IMR-90 (cell line): ENCODE measurements around the gene RPA3. TPM values are rescaled to one million over a fixed set of nuclear protein-coding genes. Genes with fewer than 3 reads are reported as not detected.

Source experiments
- ATAC-seq: fragments of 200-7000 bp; cut with Tn5 transposase; 2 replicates; pipeline ENCODE4 v1.9.1; 2020; ENCODE audit warnings: low read depth, mild to moderate bottlenecking, moderate library complexity
- BruUV-seq: library from RNA; stranded (reverse); fragments of 400-500 nt; replicated peaks from 2 replicates; lab custom pipeline; 2021; lab: Mats Ljungman, UMichigan
- CTCF ChIA-PET: fragments of 300-600 bp; formaldehyde crosslinking; extraction: SDS; loops from one replicate; lab custom pipeline; 2021; ENCODE audit warnings: antibody characterized with exemption; lab: Yijun Ruan, JAX
- POLR2A ChIA-PET: fragments of 300-600 bp; sonication (Branson Sonifier 250); formaldehyde crosslinking; loops from one replicate; lab custom pipeline; 2022; ENCODE audit warnings: antibody characterized with exemption; ENCODE audit not compliant: unreplicated experiment; lab: Charles Lee
- DNase-seq: peaks from one replicate; pipeline ENCODE4 v3.0.0; 2013
- H2AFZ ChIP-seq: replicated peaks from 2 replicates; pipeline ENCODE3; 2013; ENCODE audit warnings: low read length, mild to moderate bottlenecking; ENCODE audit not compliant: poor library complexity
- H2AK5ac ChIP-seq: 2 replicates; pipeline ENCODE4 v1.6.1; 2013; ENCODE audit warnings: low read depth, low read length, inconsistent platforms
- H2AK9ac ChIP-seq: replicated peaks from 2 replicates; pipeline ENCODE3; 2013; ENCODE audit warnings: mild to moderate bottlenecking, low read depth, low read length, moderate library complexity; ENCODE audit not compliant: poor library complexity
- H2BK120ac ChIP-seq: 2 replicates; pipeline ENCODE4 v1.6.1; 2013; ENCODE audit warnings: low read depth, low read length, inconsistent platforms
- H2BK15ac ChIP-seq: 3 replicates; pipeline ENCODE4 v1.6.1; 2013; ENCODE audit warnings: low read depth, low read length, inconsistent platforms
- H2BK20ac ChIP-seq: 2 replicates; pipeline ENCODE4 v1.6.1; 2013; ENCODE audit warnings: low read depth, mild to moderate bottlenecking, inconsistent platforms, low read length, moderate library complexity
- H2BK5ac ChIP-seq: 2 replicates; pipeline ENCODE4 v1.6.1; 2013; ENCODE audit warnings: mild to moderate bottlenecking, low read depth, low read length, inconsistent platforms; ENCODE audit not compliant: poor library complexity, severe bottlenecking
- H3K14ac ChIP-seq: replicated peaks from 2 replicates; pipeline ENCODE4 v1.6.1; 2013; ENCODE audit warnings: low read depth, low read length, inconsistent platforms
- H3K18ac ChIP-seq: 2 replicates; pipeline ENCODE4 v1.6.1; 2013; ENCODE audit warnings: low read depth, low read length, control low read depth
- H3K23ac ChIP-seq: 2 replicates; pipeline ENCODE4 v1.6.1; 2013; ENCODE audit warnings: low read depth, low read length, inconsistent platforms
- H3K27ac ChIP-seq: 2 replicates; pipeline ENCODE4 v1.5.1; 2013; ENCODE audit warnings: mild to moderate bottlenecking, control low read depth, low read length; ENCODE audit not compliant: insufficient read depth
- H3K27me3 ChIP-seq: 2 replicates; pipeline ENCODE4 v1.6.1; 2013; ENCODE audit warnings: low read length; ENCODE audit not compliant: control insufficient read depth, insufficient read depth
- H3K36me3 ChIP-seq: 2 replicates; pipeline ENCODE4 v1.6.1; 2013; ENCODE audit warnings: low read length, mixed read lengths; ENCODE audit not compliant: control insufficient read depth, insufficient read depth
- H3K4ac ChIP-seq: 2 replicates; pipeline ENCODE4 v1.6.1; 2013; ENCODE audit warnings: low read depth, low read length, inconsistent platforms
- H3K4me1 ChIP-seq: 2 replicates; pipeline ENCODE4 v1.6.1; 2013; ENCODE audit warnings: low read length, mixed read lengths; ENCODE audit not compliant: control insufficient read depth, insufficient read depth
- H3K4me2 ChIP-seq: 2 replicates; pipeline ENCODE4 v1.6.1; 2013; ENCODE audit warnings: low read depth, mild to moderate bottlenecking, control low read depth, low read length, moderate library complexity
- H3K4me3 ChIP-seq: 2 replicates; pipeline ENCODE4 v1.5.1; 2013; ENCODE audit warnings: low read depth, mild to moderate bottlenecking, control low read depth, low read length, moderate library complexity; ENCODE audit not compliant: insufficient read depth
- H3K56ac ChIP-seq: 2 replicates; pipeline ENCODE4 v1.6.1; 2013; ENCODE audit warnings: low read length, inconsistent platforms; ENCODE audit not compliant: insufficient read depth; ENCODE audit errors: extremely low read depth
- H3K79me1 ChIP-seq, 2 experiments: 2 replicates each; pipeline ENCODE4 v1.6.1; 2013; ENCODE audit warnings: low read length in 2 of 2, inconsistent platforms in 1 of 2, low read depth in 1 of 2
- H3K9ac ChIP-seq: 2 replicates; pipeline ENCODE4 v1.6.1; 2013; ENCODE audit warnings: low read depth, low read length, control low read depth
- H3K9me1 ChIP-seq: 2 replicates; pipeline ENCODE4 v1.6.1; 2013; ENCODE audit warnings: low read length, inconsistent platforms; ENCODE audit not compliant: insufficient read depth
- H3K9me3 ChIP-seq: 2 replicates; pipeline ENCODE4 v1.6.1; 2013; ENCODE audit warnings: low read length; ENCODE audit not compliant: control insufficient read depth, insufficient read depth
- H4K20me1 ChIP-seq: 2 replicates; pipeline ENCODE4 v1.6.1; 2013; ENCODE audit warnings: low read length, inconsistent platforms; ENCODE audit not compliant: insufficient read depth
- H4K5ac ChIP-seq: 2 replicates; pipeline ENCODE4 v1.6.1; 2013; ENCODE audit warnings: mild to moderate bottlenecking, low read depth, low read length, control low read depth
- H4K8ac ChIP-seq, 2 experiments: 2 replicates each; pipeline ENCODE4 v1.6.1; 2013; ENCODE audit warnings: low read depth in 2 of 2, low read length in 2 of 2, control low read depth in 1 of 2, inconsistent platforms in 1 of 2
- H4K91ac ChIP-seq: 2 replicates; pipeline ENCODE4 v1.6.1; 2013; ENCODE audit warnings: low read depth, low read length, inconsistent platforms; ENCODE audit not compliant: insufficient read depth
- CEBPB ChIP-seq: IDR thresholded peaks from 2 replicates; pipeline ENCODE4 v1.6.1; 2012; ENCODE audit warnings: low read depth, low read length, improper control_type of control experiment
- CHD1 ChIP-seq: IDR thresholded peaks from 2 replicates; pipeline ENCODE4 v1.6.1; 2012; ENCODE audit warnings: low read depth, low read length, improper control_type of control experiment
- FOS ChIP-seq: fragments of 150-350 bp; IDR thresholded peaks from 2 replicates; pipeline ENCODE4 v1.6.1; 2016; ENCODE audit warnings: low read depth, low read length
- MAFK ChIP-seq: IDR thresholded peaks from 2 replicates; pipeline ENCODE4 v1.6.1; 2012; ENCODE audit warnings: low read depth, low read length, improper control_type of control experiment
- MAZ ChIP-seq: IDR thresholded peaks from 2 replicates; pipeline ENCODE4 v1.6.1; 2012; ENCODE audit warnings: low read depth, mild to moderate bottlenecking, low read length, improper control_type of control experiment, moderate library complexity, borderline replicate concordance
- MXI1 ChIP-seq: IDR thresholded peaks from 2 replicates; pipeline ENCODE4 v1.6.1; 2012; ENCODE audit warnings: low read depth, mild to moderate bottlenecking, low read length, moderate library complexity, borderline replicate concordance
- NFE2L2 ChIP-seq: fragments of 150-350 bp; IDR thresholded peaks from 2 replicates; pipeline ENCODE4 v1.6.1; 2016; ENCODE audit warnings: low read depth, mild to moderate bottlenecking, low read length
- POLR2A ChIP-seq: IDR thresholded peaks from 2 replicates; pipeline ENCODE4 v1.6.1; 2012; ENCODE audit warnings: mild to moderate bottlenecking, low read depth, low read length
- RAD21 ChIP-seq: IDR thresholded peaks from 2 replicates; pipeline ENCODE4 v1.6.1; 2012; ENCODE audit warnings: low read length, improper control_type of control experiment
- SMC3 ChIP-seq: fragments of 150-350 bp; IDR thresholded peaks from 2 replicates; pipeline ENCODE4 v1.6.1; 2016; ENCODE audit warnings: low read depth, mild to moderate bottlenecking, antibody characterized with exemption, low read length, moderate library complexity
- WGBS, 2 experiments: methylation state at CpG; one replicate each; pipeline versions ENCODE4 v1.1.5 to v1.1.7; 2013; ENCODE audit warnings: missing lambda C conversion rate in 2 of 2; ENCODE audit not compliant: insufficient read length in 1 of 2; ENCODE audit errors: extremely low coverage in 2 of 2; 5-methylcytosine and 5-hydroxymethylcytosine counted together
- dilution Hi-C: fragments of 300-500 bp; cut with HindIII; formaldehyde crosslinking; loops from one replicate; pipeline ENCODE4 v1.14.3; 2018; ENCODE audit warnings: low sequenced_read_pairs; ENCODE audit not compliant: unreplicated experiment
- in situ Hi-C: fragments of 300-500 bp; cut with MboI; formaldehyde crosslinking; loops from 3 replicates; pipeline ENCODE4 v1.14.3; 2019; ENCODE audit warnings: low sequenced_read_pairs, inconsistent platforms, mixed read lengths
- intact Hi-C: fragments of 100-400 bp; cut with micrococcal nuclease; formaldehyde crosslinking; loops from 2 replicates; pipeline ENCODE4 v1.10.0; 2022
- polyA plus RNA-seq, 3 experiments: library from polyadenylated mRNA; depleted of rRNA; stranded (reverse); fragments of >200 nt; gene quantifications; 2 replicates each; pipeline ENCODE4 v1.2.3, GENCODE V29; 2012; ENCODE audit warnings: low replicate concordance in 1 of 3
- total RNA-seq: library from RNA; depleted of rRNA; stranded (reverse); fragments of >200 nt; gene quantifications from 2 replicates; pipeline ENCODE4 v1.2.3, GENCODE V29; 2012
- TF ChIP-seq, protein P1 (sequence below): fragments of 150-350 bp; IDR thresholded peaks from 2 replicates; pipeline ENCODE4 v1.6.1; 2016; ENCODE audit warnings: low read depth, mild to moderate bottlenecking, low read length, moderate library complexity, borderline replicate concordance
- TF ChIP-seq, protein P2 (sequence below): conservative IDR thresholded peaks from 2 replicates; pipeline ENCODE4 v1.5.1; 2012; ENCODE audit warnings: mild to moderate bottlenecking, low read depth, low read length, improper control_type of control experiment
- TF ChIP-seq, protein P3 (sequence below): fragments of 150-350 bp; IDR thresholded peaks from 2 replicates; pipeline ENCODE4 v1.6.1; 2017; ENCODE audit warnings: mild to moderate bottlenecking, antibody characterized with exemption, low read length, low read depth

Gene RPA3
- total and polyA plus RNA-seq, 2 of the 4 experiments (the other 2 are of a cell fraction): 12.7 to 21.1 TPM

DNA sequence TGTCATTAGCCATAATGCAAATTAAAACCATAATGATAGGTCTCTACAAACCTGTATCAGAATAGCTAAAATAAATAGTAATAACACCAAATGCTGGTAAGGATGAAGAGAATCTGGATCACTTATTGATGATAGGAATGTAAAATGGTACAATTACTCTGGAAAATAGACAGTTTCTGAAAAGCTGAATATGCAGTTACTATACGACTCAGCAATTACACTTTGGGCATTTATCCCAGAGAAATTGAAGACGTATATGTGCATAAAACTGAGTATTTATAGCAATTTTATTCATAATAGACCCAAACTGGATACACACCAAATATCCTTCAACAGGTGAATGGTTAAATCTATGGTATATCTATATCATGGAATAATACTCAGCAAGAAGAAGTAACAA, 7.9 kb downstream of the RPA3 start:
- Histone ChIP-seq H3K18ac (no peak overlapping the region), H2AFZ (no peak overlapping the region), H4K20me1 (no peaks in the 10 kb centered on the region), H3K9me1 (no peaks in the 10 kb centered on the region; the same call in 1 of the 2 replicates), H2AK9ac (no peak overlapping the region), H3K14ac (no peak overlapping the region), H3K79me1 (no peaks in the 10 kb centered on the region), H2BK120ac (no peak overlapping the region), H2BK5ac (no peak overlapping the region), H4K91ac (no peak overlapping the region), H3K36me3 (no peaks in the 10 kb centered on the region), H2BK20ac (no peak overlapping the region), H3K4me1 (no peaks in the 10 kb centered on the region), H3K9ac (no peak overlapping the region), H3K27ac (no peak overlapping the region), H4K8ac (no peak overlapping the region), H2BK15ac (no peak overlapping the region), H4K5ac (no peak overlapping the region), H3K27me3 (no peaks in the 10 kb centered on the region), H3K9me3 (no peaks in the 10 kb centered on the region), H3K4ac (no peak overlapping the region), H3K4me3 (no peak overlapping the region), H3K4me2 (no peak overlapping the region), H3K56ac (no peak overlapping the region), H2AK5ac (no peak overlapping the region), H3K23ac (no peak overlapping the region)
- ChIA-PET CTCF (no interaction called here), POLR2A (no interaction called here)
- no TSS peak for BruUV-seq
- DNase-seq (no peak), ATAC-seq (no peak)
- intact Hi-C loops: no loop called here
- WGBS, 2 experiments: no CpG with 5 or more reads among the region's 2 CpGs
- dilution Hi-C loops: no loop called here
- in situ Hi-C loops: no loop called here
- no peak for TF ChIP-seq MAFK
- no peak for TF ChIP-seq NFE2L2
- TF ChIP-seq CHD1: no peak
- TF ChIP-seq, protein P1, sequence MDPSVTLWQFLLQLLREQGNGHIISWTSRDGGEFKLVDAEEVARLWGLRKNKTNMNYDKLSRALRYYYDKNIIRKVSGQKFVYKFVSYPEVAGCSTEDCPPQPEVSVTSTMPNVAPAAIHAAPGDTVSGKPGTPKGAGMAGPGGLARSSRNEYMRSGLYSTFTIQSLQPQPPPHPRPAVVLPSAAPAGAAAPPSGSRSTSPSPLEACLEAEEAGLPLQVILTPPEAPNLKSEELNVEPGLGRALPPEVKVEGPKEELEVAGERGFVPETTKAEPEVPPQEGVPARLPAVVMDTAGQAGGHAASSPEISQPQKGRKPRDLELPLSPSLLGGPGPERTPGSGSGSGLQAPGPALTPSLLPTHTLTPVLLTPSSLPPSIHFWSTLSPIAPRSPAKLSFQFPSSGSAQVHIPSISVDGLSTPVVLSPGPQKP: no peak
- no peak for TF ChIP-seq FOS
- TF ChIP-seq MAZ: no peak
- no peak for TF ChIP-seq CEBPB
- TF ChIP-seq POLR2A: no peak
- TF ChIP-seq MXI1: no peak
- no peak for TF ChIP-seq RAD21
- TF ChIP-seq, protein P2, sequence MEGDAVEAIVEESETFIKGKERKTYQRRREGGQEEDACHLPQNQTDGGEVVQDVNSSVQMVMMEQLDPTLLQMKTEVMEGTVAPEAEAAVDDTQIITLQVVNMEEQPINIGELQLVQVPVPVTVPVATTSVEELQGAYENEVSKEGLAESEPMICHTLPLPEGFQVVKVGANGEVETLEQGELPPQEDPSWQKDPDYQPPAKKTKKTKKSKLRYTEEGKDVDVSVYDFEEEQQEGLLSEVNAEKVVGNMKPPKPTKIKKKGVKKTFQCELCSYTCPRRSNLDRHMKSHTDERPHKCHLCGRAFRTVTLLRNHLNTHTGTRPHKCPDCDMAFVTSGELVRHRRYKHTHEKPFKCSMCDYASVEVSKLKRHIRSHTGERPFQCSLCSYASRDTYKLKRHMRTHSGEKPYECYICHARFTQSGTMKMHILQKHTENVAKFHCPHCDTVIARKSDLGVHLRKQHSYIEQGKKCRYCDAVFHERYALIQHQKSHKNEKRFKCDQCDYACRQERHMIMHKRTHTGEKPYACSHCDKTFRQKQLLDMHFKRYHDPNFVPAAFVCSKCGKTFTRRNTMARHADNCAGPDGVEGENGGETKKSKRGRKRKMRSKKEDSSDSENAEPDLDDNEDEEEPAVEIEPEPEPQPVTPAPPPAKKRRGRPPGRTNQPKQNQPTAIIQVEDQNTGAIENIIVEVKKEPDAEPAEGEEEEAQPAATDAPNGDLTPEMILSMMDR: no peak
- TF ChIP-seq, protein P3, sequence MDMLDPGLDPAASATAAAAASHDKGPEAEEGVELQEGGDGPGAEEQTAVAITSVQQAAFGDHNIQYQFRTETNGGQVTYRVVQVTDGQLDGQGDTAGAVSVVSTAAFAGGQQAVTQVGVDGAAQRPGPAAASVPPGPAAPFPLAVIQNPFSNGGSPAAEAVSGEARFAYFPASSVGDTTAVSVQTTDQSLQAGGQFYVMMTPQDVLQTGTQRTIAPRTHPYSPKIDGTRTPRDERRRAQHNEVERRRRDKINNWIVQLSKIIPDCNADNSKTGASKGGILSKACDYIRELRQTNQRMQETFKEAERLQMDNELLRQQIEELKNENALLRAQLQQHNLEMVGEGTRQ: no peak
- no peak for TF ChIP-seq SMC3
